HG03521 (cell line): ENCODE data around the gene PHLPP1.
"Not testable (repeated sequence)": the region's sequence is repeated elsewhere in the genome, so short reads cannot be mapped to it uniquely, and the experiment has no call there.

ENCODE experiments used
- ATAC-seq: cut with Tn5 transposase; IDR thresholded peaks from one replicate; pipeline ENCODE4 v1.9.1; 2021; ENCODE audit warnings: mild to moderate bottlenecking, moderate library complexity; ENCODE audit not compliant: unreplicated experiment

PHLPP1 gene

DNA sequence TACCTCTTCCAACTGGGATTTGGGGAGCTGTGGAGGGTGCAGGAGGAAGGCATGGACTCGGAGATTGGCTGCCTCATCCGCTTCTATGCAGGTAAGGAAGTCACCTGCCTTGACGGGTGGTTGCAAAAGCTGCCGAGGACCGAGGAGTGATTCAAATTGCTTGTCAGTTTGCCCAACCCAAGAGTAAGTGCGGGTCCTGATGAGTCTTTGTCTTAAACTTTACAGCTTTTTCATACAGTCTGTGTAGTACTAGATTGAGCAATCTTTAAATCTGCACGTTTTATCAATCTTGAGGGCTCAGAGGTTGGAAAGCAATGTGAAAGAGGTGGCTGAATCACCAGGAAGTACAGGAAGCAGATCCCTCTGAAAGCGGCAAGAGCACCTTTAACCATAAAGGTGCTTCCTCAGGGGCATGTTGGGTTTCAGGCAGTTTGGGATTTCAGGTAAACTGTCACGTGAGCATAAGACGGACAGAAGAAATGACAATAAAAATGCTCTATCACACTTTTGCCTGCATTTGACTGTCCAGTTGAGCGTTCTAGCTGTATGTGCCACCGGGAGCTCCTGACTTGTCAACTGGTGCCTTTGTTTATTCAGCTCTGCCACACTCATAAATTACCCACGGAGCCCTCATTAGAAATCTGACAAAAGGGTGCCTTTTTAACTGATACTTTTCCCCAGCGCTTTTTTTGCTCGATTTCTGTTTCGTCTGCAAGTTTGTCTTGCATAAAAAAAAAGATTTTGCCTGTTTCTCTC, 2.0 kb downstream of the PHLPP1 start:
- no peak for ATAC-seq

DNA sequence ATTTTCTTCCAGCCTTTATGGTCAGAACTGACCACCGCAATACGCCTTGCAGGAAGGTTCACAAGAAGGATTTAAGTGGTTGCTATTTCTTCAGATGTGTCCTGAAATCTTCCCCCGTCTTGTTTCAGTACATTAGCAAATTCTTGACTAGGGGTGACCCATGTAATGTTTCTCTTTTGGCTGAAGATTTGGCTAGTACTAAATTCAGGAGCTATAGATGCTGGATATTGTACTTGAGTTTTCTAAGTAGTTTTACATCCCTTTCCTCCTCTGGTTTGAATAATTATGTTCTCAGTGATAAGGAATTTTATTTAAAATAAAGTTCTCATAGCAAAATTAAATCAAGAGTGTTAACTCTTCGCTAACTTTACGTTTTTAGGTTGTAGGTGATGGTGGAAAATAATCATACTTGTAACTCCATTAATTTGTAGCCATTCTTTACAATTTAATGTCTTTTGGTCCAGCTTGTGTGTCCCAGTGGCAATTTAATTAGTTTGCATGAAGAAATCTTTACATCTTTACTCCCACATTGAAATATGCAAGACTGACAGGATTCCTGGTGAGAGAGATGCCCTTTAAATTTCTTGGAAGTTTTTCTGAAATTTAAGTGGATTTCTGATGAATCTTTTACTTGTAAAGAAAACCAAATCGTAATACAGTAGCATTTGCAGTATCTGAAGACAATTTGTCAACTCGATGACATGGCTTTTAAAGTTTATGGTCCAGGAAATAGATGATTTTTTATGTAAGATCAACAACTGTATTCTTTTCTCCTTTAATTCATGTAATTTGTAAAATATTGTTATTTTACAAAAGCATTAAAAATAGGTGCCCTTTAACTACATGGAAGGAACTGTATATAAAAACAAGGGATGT, 2.8 kb downstream of the PHLPP1 start:
- no peak for ATAC-seq

DNA sequence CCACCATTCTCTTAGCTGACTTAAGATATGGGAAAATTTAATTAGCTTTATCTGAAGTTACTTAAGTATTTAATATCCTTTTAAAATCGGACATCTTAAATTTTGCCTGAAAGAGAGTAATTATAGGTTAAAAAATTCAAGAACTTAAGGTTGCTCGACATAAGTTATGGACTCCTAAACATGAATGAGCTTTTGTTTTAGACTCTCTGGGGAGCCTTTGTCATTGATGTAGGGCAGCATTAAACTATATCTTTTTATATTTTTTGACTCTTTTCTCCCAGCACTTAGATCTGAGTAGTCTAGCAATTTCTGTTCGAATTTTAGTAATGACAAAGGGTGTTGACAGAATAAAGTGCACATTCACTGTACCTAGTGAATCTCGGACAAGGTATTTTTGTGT, 4.7 kb downstream of the PHLPP1 start:
- ATAC-seq, result no peak

DNA sequence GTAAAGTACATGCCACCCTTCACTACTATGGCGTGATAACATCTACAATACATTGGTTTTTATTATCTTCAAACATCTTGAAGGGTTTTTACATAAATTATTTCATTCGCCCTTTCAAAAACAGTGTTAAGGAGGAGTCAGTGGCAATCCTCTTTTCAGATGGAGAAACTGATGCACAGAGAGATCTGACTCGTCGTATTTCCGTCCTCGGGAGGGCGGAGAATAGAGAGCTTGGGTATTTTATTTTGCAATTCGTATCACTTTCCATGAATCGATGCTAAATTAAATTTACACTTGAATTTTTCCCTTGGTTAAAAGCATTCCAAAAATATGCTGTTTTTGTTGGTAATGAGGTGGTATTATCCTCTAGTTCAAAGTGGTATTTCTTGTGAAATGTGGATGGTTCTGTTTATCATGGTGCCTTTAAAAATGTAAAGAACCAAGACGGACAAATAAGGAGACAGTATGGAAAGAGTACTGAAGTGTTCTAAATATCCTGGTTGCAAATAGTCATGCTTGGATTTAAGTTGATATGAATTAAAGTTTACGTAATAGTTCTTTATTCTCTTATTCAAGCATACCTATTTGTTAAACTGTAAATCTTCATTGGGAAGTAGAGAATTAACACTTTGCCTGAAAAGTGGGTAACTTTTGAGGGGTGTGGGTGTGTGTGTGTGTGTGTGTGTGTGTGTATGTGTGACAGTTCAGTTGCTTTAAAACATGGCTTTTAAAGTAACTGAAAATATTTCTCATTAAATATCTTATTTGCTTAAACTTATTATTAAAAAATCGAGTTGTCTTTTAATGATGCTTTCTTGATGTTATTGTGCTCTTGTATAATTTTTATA, 5.6 kb downstream of the PHLPP1 start:
- no peak for ATAC-seq

DNA sequence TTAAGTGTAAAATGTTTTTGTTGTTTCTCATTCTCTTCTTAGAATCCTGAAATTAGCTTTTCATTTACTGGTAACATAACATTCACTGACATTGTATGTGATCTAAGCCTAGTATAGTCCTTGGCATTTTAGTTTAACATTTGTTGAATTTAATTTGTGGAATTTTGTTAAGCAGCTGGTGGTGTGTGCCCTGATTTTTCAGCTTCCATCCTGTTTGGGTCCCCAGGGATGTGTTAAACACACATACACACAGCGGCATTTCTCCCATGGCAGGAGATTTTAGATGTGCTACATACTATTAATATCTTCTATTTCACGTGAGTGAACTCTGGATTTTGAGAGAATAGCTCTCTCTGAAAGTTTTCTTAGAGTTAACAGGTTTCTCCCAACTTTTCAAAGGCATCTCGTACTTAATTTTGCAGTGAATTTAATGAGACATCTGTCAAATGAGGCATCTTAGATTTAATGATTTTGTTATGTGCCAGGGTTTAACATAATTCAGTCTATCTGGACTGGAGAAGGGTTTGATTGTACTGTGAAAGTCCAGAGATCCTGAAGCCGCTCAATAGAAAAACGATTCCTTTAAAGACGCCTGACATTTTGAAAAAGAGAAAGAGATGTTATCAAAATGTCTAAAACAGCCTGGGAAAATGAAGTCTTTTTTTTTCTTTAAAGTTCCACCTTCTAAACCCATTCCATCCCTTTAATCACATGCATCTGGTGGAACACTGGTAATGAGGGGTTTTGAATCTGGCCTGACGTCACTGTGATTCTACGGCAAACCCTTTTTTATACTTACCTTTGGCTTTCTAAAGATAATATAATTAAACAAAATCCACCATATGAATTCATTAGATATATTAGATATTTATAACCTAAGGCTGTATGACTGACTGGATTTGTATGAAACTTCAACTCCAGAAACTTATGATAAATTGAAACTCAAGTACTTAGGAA, 6.8 kb downstream of the PHLPP1 start:
- ATAC-seq, result no peak

DNA sequence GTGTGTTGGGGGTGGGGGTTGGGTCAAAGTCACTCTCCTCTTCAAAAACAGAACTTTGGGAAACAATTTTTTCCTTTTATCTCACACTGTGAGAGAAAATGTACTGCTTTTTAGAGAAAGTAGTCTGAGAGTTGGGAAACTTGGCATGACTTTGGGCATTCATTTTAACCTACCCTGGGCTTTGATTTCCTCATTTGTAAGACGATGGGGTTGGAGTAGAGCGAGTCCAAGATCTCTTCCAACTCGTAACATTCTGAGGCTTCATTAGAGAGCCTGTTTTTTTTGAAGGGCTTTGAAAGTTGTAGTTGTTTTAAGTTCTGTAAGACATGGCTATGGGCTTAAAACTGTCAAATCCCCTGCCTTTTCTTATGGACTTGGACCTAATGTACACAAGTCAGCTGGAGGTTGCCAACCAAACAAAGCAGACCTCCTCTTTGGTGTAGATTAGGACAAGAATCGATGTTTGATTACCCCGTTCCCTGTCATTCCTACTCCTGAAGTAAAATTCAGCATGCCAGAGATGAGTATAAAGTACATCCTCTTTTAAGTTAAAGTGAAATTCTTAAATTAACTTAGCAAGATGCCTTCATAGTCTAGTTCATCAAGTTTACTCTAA, 8.4 kb downstream of the PHLPP1 start:
- ATAC-seq, result no peak

DNA sequence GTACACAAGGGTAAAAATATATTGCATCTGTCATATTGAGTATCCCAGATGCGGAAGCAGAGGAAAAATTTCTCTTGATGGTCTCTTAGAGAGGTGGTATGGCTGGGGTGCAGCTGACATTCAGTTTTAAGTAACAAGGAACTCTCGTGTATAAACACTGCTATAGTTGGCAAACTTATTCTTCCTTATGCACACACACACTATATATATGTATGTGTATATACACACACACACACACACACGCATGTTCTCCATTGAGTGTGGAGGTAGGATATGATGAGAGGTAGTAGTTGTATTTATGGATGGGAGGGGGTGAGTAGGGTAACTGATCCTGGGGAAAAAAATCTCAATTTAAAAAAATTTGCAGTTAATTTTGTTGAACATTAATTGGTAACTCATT, 10.6 kb downstream of the PHLPP1 start:
- ATAC-seq, result no peak

DNA sequence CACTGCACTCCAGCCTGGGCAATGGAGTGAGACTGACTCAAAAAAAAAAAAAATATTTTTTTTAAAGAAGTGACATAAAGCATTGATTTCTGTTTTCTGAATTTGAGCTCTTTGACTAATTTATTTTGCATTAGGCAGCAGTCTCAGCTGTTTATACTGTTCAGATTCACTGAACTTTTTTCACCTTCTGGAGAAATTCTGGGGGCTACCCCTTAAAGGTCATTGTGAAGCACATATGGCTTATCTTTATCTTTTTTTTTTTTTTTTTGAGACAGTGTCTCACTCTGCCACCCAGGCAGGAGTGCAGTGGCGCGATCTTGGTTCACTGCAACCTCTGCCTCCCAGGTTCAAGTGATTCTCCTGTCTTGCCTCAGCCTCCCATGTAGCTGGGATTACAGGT, 12.9 kb downstream of the PHLPP1 start:
- ATAC-seq, result no peak

DNA sequence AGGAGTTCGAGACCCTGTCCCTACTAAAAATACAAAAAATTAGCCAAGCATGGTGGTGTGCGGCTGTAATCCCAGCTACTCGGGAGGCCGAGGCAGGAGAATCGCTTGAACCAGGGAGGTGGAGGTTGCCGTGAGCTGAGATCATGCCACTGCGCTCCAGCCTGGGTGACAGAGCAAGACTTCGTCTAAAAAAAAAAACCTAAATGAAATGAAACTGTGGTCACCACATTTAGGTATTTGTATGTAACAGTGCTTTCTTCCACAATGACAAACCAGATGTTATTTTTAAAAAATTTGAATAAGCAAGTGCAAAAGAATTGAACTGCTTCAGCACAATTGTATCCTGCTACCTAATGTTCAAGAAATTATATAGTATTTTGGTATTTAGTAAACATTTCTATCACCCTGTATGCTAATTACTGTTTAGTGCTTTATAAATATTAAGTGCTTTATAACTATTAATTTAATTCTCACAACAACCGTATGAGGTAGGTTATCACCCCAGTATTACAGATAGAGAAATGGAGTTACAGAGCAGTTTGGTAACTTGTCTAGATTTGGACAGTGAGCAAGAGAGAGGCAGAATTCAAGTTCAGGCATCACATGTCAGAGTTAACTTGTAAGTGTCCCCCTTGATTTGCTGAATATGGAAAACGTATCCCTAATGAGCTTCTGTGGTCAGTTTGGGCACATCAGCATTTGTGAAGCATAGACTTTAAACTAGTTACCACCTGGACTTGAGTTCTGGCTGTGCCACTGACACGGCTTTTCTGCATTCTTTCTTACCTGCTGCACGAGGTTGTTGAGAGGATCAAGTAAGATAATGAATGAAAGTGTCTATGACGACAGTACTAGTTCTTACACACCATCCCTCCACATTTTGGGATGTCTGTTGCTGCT, 14.4 kb downstream of the PHLPP1 start:
- peak; percentile 96 for ATAC-seq

DNA sequence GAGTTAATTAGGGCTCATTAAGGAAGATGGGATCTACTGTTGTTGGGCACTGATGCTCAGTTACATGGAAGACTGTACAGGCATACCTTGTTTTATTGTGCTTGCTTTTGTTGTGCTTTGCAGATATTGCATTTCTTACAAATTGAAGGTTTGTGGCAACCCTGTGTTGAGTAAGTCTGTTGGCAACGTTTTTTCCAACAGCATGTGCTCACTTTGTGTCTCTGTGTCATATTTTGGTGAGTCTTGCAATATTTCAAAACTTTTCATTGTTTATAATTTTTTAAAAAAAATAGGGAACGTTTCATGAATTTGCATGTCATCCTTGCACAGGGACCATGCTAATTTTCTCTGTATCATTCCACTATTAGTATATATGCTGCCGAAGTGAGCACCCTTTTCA, 15.6 kb downstream of the PHLPP1 start:
- ATAC-seq, result no peak

DNA sequence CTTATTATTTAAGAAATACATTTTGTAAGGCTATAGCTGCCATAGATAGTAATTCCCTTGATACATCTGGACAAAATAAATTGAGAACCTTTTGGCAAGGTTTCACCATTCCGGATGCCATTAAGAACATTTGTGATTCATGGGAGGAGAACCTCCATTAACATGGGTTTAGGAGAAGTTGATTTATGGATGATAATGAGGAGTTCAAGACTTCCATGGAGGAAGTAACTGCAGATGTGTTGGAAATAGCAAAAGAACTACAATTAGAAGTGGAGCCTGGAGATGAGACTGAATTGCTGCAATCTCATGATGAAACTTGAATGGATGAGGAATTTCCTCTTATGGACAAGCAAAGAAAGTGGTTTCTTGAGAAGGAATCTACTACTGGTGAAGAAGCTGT, 17.3 kb downstream of the PHLPP1 start:
- ATAC-seq, result no peak

DNA sequence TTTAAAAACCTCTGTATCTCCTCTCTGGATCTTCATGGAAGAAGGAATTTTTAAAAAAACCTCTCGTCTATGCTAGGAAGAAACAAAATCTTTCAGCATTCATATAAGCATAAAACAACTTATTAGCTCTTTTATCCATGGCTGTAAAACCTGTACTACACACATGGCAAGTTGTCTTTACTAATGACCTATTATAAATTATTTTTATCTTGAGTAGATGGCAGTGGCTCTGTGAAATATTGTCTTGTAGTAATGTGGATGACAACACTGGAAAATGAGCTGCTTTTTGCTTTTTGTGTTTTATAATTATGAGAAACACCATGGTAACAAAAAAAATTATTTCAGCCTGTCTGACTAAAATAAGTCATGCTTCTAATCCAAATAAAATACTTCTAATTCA, 18.9 kb downstream of the PHLPP1 start:
- no peak for ATAC-seq

DNA sequence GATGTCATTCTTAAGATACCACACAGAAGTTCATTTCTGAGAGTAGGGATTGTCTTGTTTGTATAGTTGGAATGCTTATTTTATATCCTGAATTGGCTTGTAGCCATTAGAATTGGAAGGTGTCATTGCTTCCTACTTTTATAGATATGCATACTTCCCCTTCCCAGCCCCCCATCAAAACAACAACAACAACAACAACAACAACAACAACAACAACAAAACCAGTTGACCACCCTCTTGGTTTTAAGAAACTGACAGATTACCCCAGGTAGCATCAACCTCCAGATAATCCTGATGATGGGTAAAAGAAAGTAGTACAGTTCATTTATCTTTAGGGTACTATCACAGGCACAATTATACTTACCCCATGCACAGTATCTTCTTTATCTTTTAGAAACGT, 20.0 kb downstream of the PHLPP1 start:
- no peak for ATAC-seq

DNA sequence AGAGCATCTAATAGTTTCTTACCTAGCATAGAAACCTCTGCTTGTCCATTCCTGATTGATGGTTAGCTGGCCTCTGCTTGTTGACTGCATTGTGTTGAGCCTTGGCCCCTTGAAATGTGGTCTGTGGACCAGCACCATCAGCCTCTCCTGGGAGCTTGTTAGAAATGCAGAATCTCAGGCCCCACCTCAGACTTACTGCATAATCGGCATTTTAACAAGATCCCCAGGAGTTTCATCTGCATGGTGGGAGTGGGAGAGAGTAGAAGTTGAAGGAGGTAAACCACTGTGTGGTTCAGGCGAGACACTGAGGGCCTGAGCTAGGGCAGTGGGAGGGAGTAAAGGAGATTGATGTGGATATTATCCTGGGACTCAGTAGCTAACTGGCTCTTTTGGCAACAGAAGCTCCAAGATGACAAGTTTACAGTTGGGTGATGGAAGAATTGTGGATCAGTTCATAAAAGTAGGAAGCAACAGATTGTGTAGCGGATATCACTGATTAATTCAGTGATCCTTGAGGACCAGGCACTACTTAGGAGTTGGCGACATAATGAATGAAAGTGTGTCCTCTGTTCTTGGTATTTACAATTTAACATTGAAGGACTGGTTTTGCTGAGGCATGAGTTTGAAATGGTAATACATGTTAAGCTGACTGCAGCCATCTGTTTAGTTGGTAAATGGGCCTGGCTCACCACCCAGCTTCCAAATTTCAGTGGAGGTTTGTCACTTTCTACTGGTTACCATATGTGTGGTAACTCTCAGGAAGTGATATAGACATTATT, 20.9 kb downstream of the PHLPP1 start:
- ATAC-seq, result no peak

DNA sequence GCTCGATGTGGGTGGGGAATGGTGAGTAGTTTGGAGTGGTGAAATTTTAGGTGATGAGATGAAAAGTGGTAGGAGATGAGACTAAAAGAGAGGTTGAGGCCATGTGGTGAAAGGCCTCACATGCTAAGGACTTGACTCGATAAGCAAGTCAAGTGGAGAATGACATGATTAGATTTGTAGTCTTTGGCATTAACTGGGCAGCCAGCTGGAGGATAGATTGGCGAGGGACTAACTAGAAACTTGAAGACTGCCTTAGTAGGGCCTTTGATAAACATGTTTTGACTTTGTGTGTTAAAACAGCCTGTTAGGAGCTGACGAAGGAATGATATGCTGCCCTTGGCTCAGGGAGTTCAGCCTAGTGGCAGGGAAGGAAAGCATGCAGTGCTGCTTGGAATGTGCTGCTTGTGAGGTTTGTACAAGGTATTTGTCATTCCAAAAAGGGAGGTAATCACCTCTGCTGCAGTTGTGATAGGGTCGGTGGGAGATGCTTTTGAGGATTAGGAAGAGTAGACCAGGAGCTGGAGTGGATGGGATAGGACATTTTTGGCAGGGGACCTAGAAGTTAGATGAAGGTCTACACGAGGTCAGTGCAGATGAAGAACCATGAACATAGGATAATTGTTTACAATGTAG, 22.0 kb downstream of the PHLPP1 start:
- ATAC-seq, result no peak

DNA sequence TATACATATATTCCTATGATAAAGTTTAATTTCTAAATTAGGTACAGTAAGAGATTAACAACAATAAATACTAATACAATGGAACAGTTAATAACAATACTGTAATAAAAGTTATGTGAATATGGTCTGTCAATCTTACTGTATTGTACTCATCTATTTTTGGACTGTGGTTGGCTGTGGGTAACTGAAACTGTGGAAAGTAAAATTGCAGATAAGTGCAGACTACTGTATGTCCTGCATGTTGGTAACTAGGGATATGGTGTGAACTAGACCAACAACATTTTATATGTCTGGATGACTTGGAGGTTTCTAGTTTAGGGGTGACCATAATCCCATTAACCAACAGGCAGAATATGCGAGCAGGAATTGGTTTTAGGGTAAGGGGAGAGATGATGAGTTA, 23.3 kb downstream of the PHLPP1 start:
- ATAC-seq, result no peak

DNA sequence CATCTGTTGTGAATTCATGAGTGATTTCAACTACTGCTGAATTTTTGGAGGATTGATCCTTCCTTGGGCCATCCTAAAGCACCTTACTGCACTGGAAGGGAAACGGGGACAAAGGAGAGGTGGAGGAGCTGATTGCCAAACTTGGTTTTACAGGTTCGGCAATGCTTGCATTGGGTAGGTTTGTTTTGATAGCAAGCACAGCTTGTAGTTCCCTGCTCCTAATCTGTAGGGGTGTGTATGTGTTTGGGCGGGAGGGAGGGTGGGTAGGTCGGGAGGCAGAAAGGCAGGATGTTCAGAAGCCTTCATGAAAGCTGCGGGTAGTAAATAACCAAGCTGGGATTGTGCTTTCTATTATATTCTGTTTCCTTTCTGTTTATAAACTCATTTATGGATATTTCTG, 24.6 kb downstream of the PHLPP1 start:
- no peak for ATAC-seq

DNA sequence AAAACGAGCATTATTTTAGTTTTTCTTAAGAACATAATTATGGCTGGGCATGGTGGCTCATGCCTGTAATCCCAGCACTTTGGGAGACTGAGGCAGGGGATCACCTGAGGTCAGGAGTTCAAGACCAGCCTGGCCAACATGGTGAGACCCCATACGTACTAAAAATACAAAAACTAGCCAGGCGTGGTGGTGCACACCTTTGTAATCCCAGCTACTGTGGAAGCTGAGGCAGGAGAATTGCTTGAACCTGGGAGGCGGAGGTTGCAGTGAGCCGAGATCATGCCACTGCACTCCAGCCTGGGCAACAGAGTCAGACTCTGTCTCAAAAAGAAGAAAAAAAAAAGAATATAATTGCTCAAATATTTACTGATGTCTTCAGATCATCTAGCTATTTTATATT, 25.3 kb downstream of the PHLPP1 start:
- not testable (repeated sequence) for ATAC-seq
